Endothelial cell (in vitro differentiated cells): ENCODE measurements around the gene ELN. TPM values are rescaled to one million over a fixed set of nuclear protein-coding genes. Genes with fewer than 3 reads are reported as not detected.

ENCODE experiments used
- DNase-seq: peaks from one replicate; pipeline ENCODE4 v3.0.0; 2021; ENCODE audit warnings: low spot score
- H3K27ac Mint-ChIP-seq: one replicate; pipeline ENCODE4 v1.8.0; 2021; ENCODE audit warnings: mixed read lengths, inconsistent platforms; ENCODE audit not compliant: unreplicated experiment
- H3K27me3 Mint-ChIP-seq: one replicate; pipeline ENCODE4 v1.8.0; 2021; ENCODE audit warnings: mild to moderate bottlenecking, moderate library complexity, mixed read lengths, inconsistent platforms; ENCODE audit not compliant: unreplicated experiment
- H3K36me3 Mint-ChIP-seq: one replicate; pipeline ENCODE4 v1.8.0; 2021; ENCODE audit warnings: mild to moderate bottlenecking, low read depth, mixed read lengths, inconsistent platforms; ENCODE audit not compliant: unreplicated experiment
- H3K4me1 Mint-ChIP-seq: one replicate; pipeline ENCODE4 v1.8.0; 2021; ENCODE audit warnings: mild to moderate bottlenecking, mixed read lengths, inconsistent platforms; ENCODE audit not compliant: unreplicated experiment
- H3K4me3 Mint-ChIP-seq: one replicate; pipeline ENCODE4 v1.8.0; 2021; ENCODE audit warnings: mild to moderate bottlenecking, mixed read lengths, inconsistent platforms; ENCODE audit not compliant: unreplicated experiment
- H3K9me3 Mint-ChIP-seq: one replicate; pipeline ENCODE4 v1.8.0; 2021; ENCODE audit warnings: mixed read lengths, inconsistent platforms; ENCODE audit not compliant: unreplicated experiment
- total RNA-seq: library from RNA; stranded (reverse); fragmentation: NEBNext Ultra II Directional; extraction: Animal tissue kit (Norgen Biotek cat#: 25700); gene quantifications from one replicate; pipeline ENCODE4 v1.2.1, GENCODE V29; 2021; ENCODE audit not compliant: unreplicated experiment
- TF ChIP-seq, protein P1 (sequence below): fragments of 200-600 bp; sonication (generic); IDR thresholded peaks from one replicate; pipeline ENCODE4 v1.5.0; 2021; ENCODE audit warnings: antibody characterized with exemption; ENCODE audit not compliant: unreplicated experiment

ELN gene
- total RNA-seq, 1 donor from 2014 or later: 44.8 TPM

DNA sequence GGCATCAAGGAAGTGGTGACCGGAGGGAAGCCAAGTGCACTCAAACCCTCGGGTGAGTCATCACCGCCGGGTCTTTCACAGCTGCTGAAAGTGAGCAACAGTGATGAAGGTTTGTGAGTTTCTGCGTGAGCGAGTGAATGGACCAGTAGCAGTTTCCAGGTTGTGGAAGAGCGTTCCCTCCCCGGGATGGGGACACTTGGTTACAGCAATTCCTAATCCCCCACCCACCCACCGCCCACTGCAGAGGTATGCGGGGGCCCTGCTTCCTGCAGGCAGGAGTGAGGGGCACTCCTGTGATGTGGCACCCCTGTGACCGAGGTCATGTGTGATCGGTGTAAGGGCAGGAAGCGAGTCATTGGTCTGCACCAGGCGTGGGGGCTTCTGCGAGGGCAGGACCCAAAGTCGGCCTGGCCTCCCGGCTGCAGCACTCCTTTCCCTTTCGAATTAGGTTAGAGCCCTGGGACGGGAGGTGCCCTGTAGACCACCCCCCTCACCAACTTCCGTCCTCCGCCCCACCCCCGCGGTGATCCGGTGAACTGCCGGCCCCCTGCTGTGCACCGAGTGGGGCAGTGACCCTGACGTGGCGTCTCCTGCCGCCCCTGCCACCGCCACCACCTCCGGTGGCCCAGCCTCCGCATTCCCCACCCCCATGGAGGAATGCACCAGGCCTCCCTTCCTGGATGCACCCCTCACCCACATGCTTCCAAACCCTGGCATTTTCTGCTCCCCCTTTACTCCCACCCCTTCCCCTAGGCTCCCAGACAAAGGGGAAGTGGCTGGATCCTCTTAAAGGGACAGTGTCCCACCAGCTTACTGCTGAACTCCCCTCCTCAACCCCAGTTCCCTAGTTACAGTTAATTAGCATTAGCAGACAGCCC, 66.5 kb downstream of the ELN start:
- H3K9me3 Mint-ChIP-seq: no peaks in the 10 kb centered on the region
- H3K27ac Mint-ChIP-seq: no peak overlapping the region
- peak overlapping the region; percentile 78 for H3K4me3 Mint-ChIP-seq
- peaks cover 5% of the 10 kb centered on the region for H3K27me3 Mint-ChIP-seq
- peak; percentile 18 for DNase-seq
- peaks cover 9% of the 10 kb centered on the region for H3K4me1 Mint-ChIP-seq
- peaks cover 14% of the 10 kb centered on the region for H3K36me3 Mint-ChIP-seq
- TF ChIP-seq, protein P1, sequence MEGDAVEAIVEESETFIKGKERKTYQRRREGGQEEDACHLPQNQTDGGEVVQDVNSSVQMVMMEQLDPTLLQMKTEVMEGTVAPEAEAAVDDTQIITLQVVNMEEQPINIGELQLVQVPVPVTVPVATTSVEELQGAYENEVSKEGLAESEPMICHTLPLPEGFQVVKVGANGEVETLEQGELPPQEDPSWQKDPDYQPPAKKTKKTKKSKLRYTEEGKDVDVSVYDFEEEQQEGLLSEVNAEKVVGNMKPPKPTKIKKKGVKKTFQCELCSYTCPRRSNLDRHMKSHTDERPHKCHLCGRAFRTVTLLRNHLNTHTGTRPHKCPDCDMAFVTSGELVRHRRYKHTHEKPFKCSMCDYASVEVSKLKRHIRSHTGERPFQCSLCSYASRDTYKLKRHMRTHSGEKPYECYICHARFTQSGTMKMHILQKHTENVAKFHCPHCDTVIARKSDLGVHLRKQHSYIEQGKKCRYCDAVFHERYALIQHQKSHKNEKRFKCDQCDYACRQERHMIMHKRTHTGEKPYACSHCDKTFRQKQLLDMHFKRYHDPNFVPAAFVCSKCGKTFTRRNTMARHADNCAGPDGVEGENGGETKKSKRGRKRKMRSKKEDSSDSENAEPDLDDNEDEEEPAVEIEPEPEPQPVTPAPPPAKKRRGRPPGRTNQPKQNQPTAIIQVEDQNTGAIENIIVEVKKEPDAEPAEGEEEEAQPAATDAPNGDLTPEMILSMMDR: no peak

DNA sequence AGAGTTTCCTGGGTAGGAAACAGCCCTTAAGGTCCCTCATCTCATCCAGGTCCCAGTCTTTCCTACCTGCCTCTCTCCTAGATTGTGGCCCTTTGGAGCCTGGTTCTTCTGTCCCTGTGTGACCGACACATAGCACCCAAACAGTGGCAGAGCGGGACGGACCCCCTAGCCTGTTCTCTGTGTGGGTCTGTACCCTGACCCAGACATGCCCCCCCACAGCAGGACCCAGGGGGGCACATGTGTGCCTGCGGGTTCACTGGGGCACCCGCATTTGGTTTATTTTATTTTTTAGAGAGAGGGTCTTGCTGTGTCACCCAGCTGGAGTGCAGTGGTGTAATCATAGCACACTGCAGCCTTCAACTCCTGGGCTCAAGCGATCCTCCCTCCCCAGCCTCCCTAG, 67.2 kb downstream of the ELN start:
- TF ChIP-seq, protein P1: no peak
- DNase-seq: no peak
- H3K9me3 Mint-ChIP-seq: no peaks in the 10 kb centered on the region
- peaks cover 5% of the 10 kb centered on the region for H3K27me3 Mint-ChIP-seq
- H3K27ac Mint-ChIP-seq: no peak overlapping the region
- peaks cover 10% of the 10 kb centered on the region for H3K36me3 Mint-ChIP-seq
- H3K4me1 Mint-ChIP-seq: peaks cover 9% of the 10 kb centered on the region
- H3K4me3 Mint-ChIP-seq: peak overlapping the region; percentile 78

- Mint-ChIP-seq H3K9me3 (no peaks in the 10 kb centered on the region), H3K27me3 (peaks cover 5% of the 10 kb centered on the region), H3K4me1 (peaks cover 9% of the 10 kb centered on the region), H3K27ac (no peak overlapping the region), H3K4me3 (peak overlapping the region; percentile 72), H3K36me3 (peaks cover 10% of the 10 kb centered on the region)
- TF ChIP-seq, protein P1: no peak
- no peak for DNase-seq
Measured at GRCh38 chr7:74097937-74098614, 70.1 kb downstream of the ELN start.

DNA sequence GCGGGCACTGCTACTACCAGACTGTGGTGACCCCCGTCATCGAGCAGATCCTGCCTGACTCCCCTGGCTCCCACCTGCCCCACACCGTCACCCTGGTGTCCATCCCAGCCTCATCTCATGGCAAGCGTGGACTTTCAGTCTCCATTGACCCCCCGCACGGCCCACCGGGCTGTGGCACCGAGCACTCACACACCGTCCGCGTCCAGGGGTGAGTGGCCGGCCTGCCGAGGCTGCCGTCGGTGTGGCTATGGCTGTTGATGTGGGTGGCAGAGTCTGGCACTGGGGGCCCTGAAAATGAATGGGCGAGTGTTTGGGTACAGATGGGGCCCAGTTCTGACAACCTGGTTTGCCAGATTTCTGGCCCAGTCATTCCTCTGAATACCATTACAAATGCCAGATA, 71.1 kb downstream of the ELN start:
- Mint-ChIP-seq H3K4me1 (peaks cover 7% of the 10 kb centered on the region), H3K4me3 (no peak overlapping the region), H3K27ac (no peak overlapping the region), H3K9me3 (no peaks in the 10 kb centered on the region), H3K36me3 (peaks cover 14% of the 10 kb centered on the region), H3K27me3 (peaks cover 5% of the 10 kb centered on the region)
- TF ChIP-seq, protein P1: no peak
- DNase-seq: no peak
